Ishikawa (cell line): Measurements from ENCODE around the gene ORC6.

Experiments used
- CEBPB ChIP-seq: IDR thresholded peaks from 2 replicates; pipeline ENCODE4 v1.6.1; 2012
- CREB1 ChIP-seq: IDR thresholded peaks from 2 replicates; pipeline ENCODE4 v1.6.1; 2012; ENCODE audit warnings: low read depth
- EGR1 ChIP-seq: IDR thresholded peaks from 2 replicates; pipeline ENCODE4 v1.6.1; 2012
- EP300 ChIP-seq: IDR thresholded peaks from 2 replicates; pipeline ENCODE4 v1.6.1; 2012; ENCODE audit warnings: borderline replicate concordance
- FOXM1 ChIP-seq: IDR thresholded peaks from 2 replicates; pipeline ENCODE4 v1.6.1; 2012; ENCODE audit warnings: low read depth, borderline replicate concordance
- NFIC ChIP-seq: IDR thresholded peaks from 2 replicates; pipeline ENCODE4 v1.6.1; 2012
- RAD21 ChIP-seq: IDR thresholded peaks from 2 replicates; pipeline ENCODE4 v1.6.1; 2012; ENCODE audit warnings: low read depth
- TAF1 ChIP-seq: IDR thresholded peaks from 2 replicates; pipeline ENCODE4 v1.6.1; 2012; ENCODE audit warnings: low read depth, mild to moderate bottlenecking
- TCF12 ChIP-seq: IDR thresholded peaks from 2 replicates; pipeline ENCODE4 v1.6.1; 2012; ENCODE audit warnings: low read depth
- TEAD4 ChIP-seq: IDR thresholded peaks from 2 replicates; pipeline ENCODE4 v1.6.1; 2012
- YY1 ChIP-seq: IDR thresholded peaks from 2 replicates; pipeline ENCODE4 v1.6.1; 2012; ENCODE audit warnings: low read depth
- ZBTB7A ChIP-seq: IDR thresholded peaks from 2 replicates; pipeline ENCODE4 v1.6.1; 2012; ENCODE audit warnings: low read depth
- TF ChIP-seq, protein P1 (sequence below): IDR thresholded peaks from 2 replicates; pipeline ENCODE4 v1.6.1; 2012
- TF ChIP-seq, protein P2 (sequence below): IDR thresholded peaks from 2 replicates; pipeline ENCODE4 v1.6.1; 2012; ENCODE audit warnings: low read depth, mild to moderate bottlenecking
- TF ChIP-seq, protein P3 (sequence below): IDR thresholded peaks from 2 replicates; pipeline ENCODE4 v1.6.1; 2012

ORC6 gene, protein sequence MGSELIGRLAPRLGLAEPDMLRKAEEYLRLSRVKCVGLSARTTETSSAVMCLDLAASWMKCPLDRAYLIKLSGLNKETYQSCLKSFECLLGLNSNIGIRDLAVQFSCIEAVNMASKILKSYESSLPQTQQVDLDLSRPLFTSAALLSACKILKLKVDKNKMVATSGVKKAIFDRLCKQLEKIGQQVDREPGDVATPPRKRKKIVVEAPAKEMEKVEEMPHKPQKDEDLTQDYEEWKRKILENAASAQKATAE

DNA sequence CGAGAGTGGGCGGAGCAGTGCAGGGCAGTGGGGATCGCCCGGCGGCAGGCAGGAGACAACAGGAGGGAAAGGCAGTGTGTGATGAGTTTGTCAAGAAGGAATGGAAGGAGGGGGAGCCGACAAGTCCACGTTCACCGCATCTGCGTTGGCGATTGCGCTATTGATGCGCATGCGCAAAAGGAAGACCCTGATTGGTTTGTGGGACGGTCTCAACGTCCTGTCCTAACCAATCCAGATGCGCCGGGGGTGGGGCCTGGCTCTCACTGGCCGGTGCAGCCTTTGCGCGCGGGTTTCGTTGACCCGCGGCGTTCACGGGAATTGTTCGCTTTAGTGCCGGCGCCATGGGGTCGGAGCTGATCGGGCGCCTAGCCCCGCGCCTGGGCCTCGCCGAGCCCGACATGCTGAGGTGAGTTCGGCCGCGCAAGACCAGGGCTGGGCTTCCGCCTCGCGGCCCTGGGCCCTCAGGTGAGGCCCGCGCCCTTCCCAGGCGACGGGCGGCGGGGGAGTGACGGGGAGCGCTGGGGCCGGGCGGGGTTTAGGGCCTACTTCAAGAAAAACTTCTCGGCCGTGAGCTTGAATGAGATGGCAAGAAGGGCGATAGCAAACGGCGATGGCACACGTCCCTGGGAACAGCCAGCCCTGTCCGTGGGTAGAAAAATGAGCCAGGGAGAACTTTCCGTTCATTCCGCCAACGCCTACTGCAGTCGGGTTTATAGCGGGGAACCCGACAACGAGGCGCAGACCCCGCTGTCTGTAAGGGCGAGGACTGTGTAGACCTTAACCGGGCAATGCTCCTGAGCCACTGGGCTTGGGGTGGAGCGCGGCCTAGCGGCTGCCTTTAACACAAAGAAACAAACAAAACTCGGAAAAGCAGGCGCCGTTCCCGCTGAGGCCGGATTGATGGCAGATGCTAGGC is at the start of gene ORC6:
ORC6 (plus strand) TSS at position 295 of the 916 bp plus-strand sequence; CDS start at position 342, 47 bp downstream.
- TF ChIP-seq EGR1: 0 out of 2 replicates have a peak, but pooled peaks have one; percentile 38
- TF ChIP-seq TCF12: peak; percentile 41; the same call in 1 of the 2 replicates
- peak; percentile 89 for TF ChIP-seq TAF1
- TF ChIP-seq CEBPB: no peak
- TF ChIP-seq, protein P1, sequence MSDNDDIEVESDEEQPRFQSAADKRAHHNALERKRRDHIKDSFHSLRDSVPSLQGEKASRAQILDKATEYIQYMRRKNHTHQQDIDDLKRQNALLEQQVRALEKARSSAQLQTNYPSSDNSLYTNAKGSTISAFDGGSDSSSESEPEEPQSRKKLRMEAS: peak; percentile 68
- TF ChIP-seq TEAD4: no peak
- TF ChIP-seq CREB1: peak; percentile 50; the same call in 1 of the 2 replicates
- TF ChIP-seq EP300: no peak
- TF ChIP-seq, protein P2, sequence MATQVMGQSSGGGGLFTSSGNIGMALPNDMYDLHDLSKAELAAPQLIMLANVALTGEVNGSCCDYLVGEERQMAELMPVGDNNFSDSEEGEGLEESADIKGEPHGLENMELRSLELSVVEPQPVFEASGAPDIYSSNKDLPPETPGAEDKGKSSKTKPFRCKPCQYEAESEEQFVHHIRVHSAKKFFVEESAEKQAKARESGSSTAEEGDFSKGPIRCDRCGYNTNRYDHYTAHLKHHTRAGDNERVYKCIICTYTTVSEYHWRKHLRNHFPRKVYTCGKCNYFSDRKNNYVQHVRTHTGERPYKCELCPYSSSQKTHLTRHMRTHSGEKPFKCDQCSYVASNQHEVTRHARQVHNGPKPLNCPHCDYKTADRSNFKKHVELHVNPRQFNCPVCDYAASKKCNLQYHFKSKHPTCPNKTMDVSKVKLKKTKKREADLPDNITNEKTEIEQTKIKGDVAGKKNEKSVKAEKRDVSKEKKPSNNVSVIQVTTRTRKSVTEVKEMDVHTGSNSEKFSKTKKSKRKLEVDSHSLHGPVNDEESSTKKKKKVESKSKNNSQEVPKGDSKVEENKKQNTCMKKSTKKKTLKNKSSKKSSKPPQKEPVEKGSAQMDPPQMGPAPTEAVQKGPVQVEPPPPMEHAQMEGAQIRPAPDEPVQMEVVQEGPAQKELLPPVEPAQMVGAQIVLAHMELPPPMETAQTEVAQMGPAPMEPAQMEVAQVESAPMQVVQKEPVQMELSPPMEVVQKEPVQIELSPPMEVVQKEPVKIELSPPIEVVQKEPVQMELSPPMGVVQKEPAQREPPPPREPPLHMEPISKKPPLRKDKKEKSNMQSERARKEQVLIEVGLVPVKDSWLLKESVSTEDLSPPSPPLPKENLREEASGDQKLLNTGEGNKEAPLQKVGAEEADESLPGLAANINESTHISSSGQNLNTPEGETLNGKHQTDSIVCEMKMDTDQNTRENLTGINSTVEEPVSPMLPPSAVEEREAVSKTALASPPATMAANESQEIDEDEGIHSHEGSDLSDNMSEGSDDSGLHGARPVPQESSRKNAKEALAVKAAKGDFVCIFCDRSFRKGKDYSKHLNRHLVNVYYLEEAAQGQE: no peak
- TF ChIP-seq ZBTB7A: no peak
- TF ChIP-seq RAD21: peak; percentile 40
- no peak for TF ChIP-seq FOXM1
- TF ChIP-seq, protein P3, sequence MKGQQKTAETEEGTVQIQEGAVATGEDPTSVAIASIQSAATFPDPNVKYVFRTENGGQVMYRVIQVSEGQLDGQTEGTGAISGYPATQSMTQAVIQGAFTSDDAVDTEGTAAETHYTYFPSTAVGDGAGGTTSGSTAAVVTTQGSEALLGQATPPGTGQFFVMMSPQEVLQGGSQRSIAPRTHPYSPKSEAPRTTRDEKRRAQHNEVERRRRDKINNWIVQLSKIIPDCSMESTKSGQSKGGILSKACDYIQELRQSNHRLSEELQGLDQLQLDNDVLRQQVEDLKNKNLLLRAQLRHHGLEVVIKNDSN: no peak
- peak; percentile 65; the same call in 1 of the 2 replicates for TF ChIP-seq YY1
- no peak for TF ChIP-seq NFIC

DNA sequence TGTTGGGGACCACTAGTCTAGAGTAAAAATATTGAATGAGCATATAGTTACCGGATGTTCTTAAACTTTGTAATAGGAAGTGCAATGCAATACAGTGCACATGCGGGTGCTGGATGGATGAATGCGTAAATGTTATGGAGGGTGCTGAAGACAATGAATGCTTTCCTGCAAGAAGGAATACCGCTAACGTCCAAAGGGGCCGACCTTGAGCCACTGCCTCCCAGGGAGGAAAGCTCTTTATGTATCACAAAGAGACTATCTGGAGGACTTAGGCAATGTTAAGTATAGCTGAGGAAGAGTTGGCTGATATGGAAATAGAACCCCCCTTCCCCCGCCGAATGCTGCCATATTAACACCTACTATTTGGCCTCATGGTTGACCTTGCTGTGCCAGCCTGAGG is 40.8 kb upstream of the ORC6 start:
- TF ChIP-seq YY1 (no peak), EP300 (no peak)

DNA sequence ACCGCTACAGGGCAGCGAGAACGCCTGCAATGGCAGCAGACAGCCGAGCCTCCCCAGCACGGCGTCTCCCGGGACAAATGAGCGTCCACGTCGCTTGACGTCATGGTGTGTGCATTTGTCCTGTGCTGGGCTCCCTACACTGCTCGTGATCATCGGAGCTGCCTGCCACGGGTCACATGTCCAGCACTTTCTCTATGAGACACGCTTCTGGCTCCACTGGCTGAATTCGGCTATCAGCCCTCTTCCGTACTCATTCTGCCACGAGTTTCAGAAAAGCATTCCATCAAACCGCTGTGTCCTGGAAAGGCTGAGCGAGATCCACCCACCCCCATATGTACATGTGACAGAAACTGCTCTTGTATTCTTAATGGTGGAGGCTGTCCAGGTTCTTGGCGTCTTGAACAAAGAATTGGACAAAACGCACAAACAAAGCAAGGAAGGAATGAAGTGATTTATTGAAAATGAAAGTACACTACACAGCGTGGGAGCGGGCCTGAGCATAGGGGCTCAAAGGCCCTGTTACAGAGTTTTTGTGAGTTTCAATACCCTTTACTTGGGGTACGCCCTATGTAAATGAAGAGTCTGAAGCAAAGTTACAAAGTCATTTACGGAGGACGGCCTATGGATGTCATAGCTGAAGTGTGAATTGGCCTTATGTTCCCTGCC is 39.7 kb upstream of the ORC6 start:
- TF ChIP-seq TEAD4: no peak
- TF ChIP-seq EP300: no peak
- TF ChIP-seq, protein P2: no peak
- no peak for TF ChIP-seq CREB1
- no peak for TF ChIP-seq TCF12
- no peak for TF ChIP-seq FOXM1
- TF ChIP-seq NFIC: no peak
- TF ChIP-seq, protein P1: no peak
- no peak for TF ChIP-seq TAF1
- no peak for TF ChIP-seq CEBPB
- TF ChIP-seq, protein P3: no peak
- no peak for TF ChIP-seq EGR1

DNA sequence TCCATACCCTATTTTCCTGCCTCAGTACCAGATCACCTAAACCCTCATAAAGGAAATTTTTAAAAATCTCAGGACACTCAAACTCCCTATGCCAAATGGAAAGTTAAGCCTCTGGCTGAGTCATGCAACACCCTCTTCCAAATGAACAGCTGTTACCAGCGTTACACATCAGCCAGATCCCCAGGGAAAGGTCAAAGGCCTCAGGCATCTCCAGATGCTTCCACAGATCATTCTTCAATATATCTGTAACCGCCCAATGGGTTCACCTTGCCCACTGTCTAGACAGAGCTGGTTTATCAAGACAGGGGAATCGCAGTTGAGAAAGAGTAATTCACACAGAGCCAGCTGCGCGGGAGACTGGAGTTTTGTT is 39.2 kb upstream of the ORC6 start:
- TF ChIP-seq TCF12 (no peak), TEAD4 (no peak), EGR1 (no peak), CREB1 (no peak), CEBPB (no peak), EP300 (no peak), RAD21 (no peak), YY1 (no peak), ZBTB7A (no peak), TAF1 (no peak), NFIC (no peak)
- TF ChIP-seq, protein P1: no peak
- TF ChIP-seq, protein P3: no peak
- TF ChIP-seq, protein P2: no peak
